ENCODE results near the gene MBNL1.
"Not testable (repeated sequence)": the region's sequence is repeated elsewhere in the genome, so short reads cannot be mapped to it uniquely, and the experiment has no call there.

MBNL1 gene

GRCh38 chr3:152355744-152356665, 87.3 kb downstream of the MBNL1 start:
- DNase-seq = no peak

GRCh38 chr3:152356870-152357276, 88.1 kb downstream of the MBNL1 start:
- no peak for DNase-seq

DNA sequence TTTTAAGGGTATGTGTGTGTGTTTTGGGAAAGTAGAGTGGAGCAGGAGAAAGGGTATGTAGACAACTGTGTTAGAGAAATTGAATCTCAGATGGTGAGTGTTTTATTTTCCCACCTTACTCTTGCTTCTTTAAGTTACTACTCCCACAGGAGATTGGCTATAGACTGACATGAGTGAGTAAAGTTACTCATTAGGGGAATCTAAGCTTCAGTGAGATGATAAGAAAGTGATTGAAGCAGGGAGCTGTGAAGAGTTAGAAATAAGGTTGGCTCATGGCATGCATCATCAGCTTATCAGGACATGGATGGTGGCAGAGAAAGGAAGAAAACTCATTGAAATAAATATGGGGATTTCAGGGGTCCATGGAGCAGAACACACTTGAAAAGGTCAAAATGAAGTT, 88.9 kb downstream of the MBNL1 start:
- DNase-seq = no peak

DNA sequence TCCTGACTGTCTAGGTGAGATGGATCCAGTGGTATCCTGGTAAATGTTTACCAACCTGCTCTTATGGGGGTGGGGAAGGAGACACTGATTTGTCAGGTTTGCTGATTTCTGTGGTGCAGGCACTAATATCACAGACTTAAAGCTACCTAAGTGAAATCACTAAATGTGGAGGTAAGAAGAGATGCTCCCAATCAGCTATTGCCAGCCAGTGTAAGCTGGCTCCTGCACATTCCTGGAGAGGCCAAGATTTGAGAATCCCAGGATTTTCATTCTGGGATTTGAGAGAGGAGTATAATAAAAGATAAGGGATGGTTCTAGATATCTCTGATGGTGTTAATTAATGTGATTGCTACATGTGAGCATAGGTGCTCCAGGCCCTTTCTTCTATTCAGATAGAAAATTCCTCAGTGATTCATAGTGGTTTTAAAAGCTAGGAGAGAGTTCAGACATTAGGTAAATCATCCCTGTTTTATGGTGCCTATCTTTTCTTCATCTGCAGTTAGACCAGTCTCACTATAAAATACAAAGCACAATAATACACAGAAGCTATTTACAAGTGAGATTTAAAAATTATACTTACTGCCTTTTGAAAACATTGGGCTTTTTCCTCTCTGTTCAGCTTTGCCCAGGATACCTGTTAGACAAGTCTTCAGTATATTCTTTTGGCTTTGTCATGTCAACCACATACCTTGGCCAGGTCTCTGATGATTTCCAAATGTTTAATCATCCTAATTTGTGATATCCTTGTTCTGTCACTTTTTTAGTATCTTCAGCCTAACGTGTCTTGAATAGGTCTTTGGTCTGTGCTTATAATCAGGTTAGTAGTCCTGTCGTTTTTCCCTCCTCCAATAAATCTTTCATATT, 90.9 kb downstream of the MBNL1 start:
- no peak for DNase-seq

GRCh38 chr3:152360302-152360701, 91.6 kb downstream of the MBNL1 start:
- DNase-seq = no peak

- DNase-seq = no peak
Observed at GRCh38 chr3:152360966-152361365, 92.2 kb downstream of the MBNL1 start.

- DNase-seq = no peak
Observed at GRCh38 chr3:152362086-152362485, 93.4 kb downstream of the MBNL1 start.

DNA sequence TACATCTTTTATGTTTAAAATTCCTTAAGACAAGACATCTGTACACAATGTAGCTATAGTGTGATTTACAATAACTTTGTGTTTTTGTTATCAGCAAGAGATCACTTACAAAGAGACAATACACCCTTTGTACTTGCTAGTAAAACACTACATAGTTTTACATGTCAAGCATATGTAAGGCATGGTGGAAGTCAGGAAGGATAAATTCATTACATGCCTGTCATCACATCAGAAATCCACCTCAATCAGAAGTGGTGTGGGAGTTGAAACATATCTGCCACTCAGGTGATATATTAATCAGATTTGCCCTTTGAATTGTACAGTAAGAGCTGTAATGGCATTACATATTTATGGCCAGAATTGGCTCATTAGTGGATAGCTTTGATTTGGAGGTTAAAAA, 95.5 kb downstream of the MBNL1 start:
- DNase-seq = no peak

- no peak for DNase-seq
Observed at GRCh38 chr3:152365126-152365525, 96.4 kb downstream of the MBNL1 start.

DNA sequence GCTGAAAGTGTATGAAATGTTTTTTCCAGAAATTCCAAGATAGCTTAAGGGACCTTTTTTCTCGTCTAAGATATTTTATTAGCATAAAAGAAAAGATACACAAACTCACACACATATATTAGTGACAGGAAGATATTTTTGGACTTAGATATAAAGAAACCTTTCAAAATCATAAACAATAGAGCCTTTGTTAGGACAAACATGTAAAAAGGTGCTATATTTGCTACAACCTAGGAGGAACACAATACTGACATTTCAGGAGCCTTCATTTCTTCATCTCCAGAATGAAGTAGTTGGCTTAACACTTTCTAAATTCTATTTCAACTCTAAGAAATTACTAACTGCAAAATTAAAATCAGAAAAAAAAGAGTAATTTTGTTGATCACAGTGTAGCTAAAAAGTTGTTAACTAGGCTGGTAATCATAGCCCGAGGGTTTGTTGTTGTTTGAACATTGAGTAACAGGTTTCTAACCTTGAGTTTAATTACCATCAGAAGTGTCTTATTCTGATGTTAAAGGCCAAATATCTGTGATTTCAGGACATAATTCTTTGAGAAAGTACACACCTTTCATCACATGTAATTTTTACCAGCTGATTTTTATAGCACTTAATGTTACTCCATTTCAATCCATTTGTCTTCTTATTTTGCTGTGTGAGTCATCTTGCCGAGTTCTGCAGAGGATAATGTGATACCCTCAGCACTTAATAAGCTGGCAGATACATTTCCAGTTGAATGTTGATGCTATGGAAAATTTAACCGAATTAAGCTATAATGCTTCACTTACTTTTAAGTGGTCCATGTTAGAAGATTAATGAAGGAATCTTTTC, 97.3 kb downstream of the MBNL1 start:
- DNase-seq = no peak

GRCh38 chr3:152367192-152367591, 98.5 kb downstream of the MBNL1 start:
- DNase-seq = not testable (repeated sequence)

- DNase-seq = not testable (repeated sequence)
Observed at GRCh38 chr3:152372633-152373032, 103.9 kb downstream of the MBNL1 start.

GRCh38 chr3:152373379-152373778, 104.7 kb downstream of the MBNL1 start:
- DNase-seq = no peak

- DNase-seq = no peak
Observed at GRCh38 chr3:152374262-152374990, 105.7 kb downstream of the MBNL1 start.

DNA sequence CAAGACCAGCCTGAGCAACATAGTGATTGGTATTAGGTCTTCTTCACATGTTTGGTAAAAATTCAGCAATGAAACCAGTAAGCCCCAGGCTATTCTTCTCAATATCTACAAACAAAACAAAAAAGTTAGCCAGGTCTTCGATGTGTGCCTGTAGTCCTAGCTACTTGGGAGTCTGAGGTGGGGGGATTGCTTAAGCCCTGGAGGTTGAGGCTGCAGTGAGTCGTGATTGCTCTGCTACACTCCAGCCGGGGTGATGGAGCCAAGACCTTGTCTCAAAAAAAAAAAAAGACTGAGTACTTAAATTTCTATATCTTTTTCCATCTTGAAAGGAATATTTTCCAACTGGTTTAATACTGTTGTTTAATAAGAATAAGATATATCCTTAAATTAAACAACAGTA, 106.8 kb downstream of the MBNL1 start:
- no peak for DNase-seq

DNA sequence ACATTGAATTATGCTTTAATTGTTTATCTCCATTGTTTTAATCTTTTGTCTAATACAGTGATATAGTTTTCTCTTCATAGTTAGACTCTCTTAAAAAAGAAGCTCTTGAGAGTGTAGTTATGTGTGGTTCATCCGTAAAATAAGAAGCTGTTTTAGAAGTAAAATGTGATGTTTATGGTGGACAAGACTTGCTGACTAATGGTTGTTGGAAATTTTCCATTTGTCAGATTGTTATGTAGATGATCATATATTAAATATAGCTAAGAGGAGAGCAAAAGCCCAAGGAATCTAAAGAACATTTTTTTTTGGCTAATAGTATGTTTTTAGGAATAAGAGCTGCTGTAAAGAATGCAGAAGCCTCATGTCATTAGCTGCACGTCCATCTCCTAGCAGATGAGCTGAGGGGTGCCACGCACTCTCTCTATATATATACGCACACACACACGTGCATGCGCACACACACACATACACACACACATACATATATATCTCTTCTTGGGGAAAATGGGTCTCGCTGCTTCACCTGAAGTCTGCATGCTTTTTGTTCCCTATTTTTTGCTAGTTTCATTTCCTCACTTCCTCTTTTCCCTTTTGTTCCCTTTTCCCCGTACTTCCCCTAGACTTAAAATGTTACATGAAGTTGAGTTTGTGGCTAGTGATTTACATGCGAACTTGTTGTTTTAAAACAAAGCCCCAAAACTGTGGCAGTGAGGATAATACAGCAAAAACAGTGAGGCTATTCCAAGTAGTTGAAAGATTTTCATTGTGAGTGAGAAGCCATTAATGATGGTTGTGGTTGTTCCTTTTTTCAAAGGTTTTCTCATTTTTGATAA, 107.8 kb downstream of the MBNL1 start:
- no peak for DNase-seq

- no peak for DNase-seq
Observed at GRCh38 chr3:152377184-152377570, 108.4 kb downstream of the MBNL1 start.

DNA sequence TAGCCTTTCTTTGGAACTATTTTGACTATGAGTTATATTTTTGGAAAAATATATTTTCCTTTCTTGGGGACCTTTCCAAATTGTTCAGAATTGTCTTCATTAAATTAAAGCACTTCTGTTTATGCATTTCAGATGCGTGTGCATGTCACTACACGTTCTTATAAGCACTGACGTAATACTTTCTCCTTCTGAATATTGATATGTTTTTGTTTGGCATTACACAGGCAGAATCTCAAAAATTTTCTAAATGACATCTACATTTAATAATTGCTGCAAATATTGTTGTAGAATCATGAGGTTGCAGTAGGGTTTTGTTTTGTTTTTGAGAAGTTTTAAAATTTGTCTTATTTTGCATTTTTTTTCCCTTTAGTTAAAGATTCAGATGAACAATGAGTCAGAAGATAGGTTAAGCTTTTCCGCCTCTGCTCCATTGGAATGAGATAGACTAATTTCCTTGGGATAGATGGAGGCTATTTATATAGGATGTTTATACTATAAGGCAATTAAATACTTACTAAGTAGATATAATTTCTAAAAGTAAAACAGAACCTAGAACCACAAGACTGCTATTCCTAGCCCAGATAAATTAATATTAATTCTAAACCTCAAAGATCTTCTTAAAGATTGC, 110.8 kb downstream of the MBNL1 start:
- no peak for DNase-seq

DNA sequence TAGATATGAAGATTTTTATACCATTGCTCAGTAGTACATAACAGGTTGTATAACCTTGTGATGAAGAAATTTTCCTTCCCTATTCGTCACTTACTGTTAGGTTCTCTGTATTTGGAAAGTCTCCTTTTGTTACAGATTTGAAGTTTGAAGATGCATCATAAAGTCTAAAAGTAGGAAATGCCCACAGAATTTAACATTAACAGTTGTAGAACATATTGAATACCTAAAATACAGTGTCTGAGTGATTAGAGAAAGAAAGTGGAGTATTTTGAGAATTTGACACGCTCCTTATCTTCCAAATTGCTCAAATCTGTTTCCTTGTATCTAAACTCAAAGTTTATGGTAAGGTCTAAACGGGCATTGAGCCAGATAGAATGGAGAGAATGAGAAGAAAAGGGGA, 111.3 kb downstream of the MBNL1 start:
- DNase-seq = no peak

GRCh38 chr3:152381881-152382295, 113.2 kb downstream of the MBNL1 start:
- DNase-seq = no peak

Measured in effector CD8-positive, alpha-beta T cell (primary cell).